HG03280 (cell line): ENCODE results near the gene CWC22.
"Not testable (repeated sequence)": the region's sequence is repeated elsewhere in the genome, so short reads cannot be mapped to it uniquely, and the experiment has no call there.

Experiments
- ATAC-seq: cut with Tn5 transposase; IDR thresholded peaks from one replicate; pipeline ENCODE4 v1.9.1; 2021; ENCODE audit warnings: mild to moderate bottlenecking, moderate library complexity; ENCODE audit not compliant: unreplicated experiment

The CWC22 gene

GRCh38 chr2:179952658-179953057 is 54.4 kb downstream of the CWC22 start:
- no peak for ATAC-seq

DNA sequence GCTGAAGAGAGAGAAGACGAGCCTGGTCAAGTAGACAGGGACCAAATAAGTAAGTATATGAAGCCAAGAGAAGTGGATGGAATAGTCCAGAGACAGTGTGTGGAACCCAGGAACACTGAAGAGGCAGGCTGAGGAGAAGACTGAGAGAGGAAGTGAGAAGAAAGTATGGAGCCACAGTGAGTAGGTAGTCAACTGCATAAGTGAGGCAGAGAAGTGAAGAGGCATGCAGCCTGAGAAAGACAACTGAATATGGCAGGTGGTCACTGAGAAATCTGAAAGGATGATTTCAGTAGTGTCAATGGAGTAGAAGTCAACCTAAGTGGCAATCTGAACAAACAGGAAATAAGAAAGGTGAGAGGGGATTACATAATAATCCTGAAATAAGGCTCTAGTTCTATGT is 55.4 kb downstream of the CWC22 start:
- ATAC-seq = peak; percentile 67

DNA sequence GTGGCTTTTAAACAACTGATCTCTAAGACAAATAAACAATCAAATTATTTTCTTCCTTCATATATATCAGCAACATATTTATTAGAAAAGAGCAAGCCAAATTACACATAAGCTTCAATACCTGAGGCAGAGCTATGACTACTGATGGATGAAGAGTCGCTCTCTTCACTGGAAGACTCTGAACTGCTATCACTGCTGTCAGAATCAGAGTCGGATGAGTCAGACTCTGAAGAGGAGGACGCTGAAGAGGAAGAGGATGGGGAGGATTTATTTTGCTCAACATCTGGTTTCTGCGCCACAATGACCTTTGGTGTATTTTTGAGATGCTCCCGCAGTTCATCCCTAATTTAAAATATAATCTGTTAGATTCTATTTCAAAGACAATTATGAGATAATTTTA is 56.7 kb downstream of the CWC22 start:
- ATAC-seq = no peak

DNA sequence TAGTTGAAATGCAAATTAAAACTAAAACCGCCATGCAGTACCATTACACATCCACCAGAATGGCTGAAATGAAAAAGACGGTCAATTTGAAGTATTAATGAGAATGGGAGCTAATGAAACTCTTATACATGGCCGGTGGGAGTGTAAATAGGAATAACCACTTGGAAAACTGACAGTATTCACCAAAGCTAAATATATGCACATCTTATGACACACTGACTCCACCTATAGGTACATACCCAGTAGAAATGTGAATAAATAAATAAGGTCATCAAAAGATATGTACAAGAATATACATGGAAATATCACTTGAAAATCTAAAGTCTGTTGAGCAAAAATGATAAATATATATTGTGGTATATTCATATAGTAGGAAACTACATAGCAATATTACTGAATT is 57.7 kb downstream of the CWC22 start:
- no peak for ATAC-seq

- no peak for ATAC-seq
These were observed 59.0 kb downstream of the CWC22 start for GRCh38 chr2:179948058-179948457.

DNA sequence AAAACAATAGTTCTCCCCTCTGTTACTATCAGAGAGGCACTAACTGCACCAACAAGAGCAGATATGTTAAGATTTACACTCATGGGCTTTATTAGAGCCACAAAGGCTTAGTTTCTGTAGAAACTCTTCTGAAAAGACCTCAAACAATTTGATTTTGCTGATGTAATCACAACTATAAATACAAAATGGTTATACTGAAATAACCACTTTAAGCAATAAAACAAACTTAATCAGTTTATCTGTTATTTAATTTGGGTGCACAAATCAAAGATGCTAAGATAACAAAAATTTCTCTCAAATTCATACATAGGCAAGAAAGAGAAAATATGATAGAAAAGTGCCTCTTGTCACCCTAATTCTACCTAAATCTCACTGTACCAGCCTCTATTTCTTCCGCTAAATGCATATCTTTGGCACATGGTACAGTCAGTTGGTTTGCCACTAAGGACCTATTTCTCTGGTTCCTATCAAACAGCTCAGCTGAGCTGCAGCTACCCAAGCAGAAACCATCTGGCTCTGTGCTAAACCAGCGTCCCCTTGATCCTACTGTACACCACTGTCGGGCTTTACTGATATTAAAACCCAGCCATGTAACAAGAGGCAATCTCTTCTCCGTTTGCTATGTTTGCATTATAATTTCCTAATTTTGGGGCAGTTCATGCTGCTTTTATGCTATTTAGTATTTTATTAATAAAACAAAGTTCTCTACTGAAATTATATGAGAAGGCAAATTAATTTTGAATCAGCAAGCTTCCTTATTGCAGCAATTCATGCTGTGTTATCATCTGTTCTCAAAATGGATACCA is 60.1 kb downstream of the CWC22 start:
- no peak for ATAC-seq

GRCh38 chr2:179946346-179946745 is 60.8 kb downstream of the CWC22 start:
- ATAC-seq = no peak

DNA sequence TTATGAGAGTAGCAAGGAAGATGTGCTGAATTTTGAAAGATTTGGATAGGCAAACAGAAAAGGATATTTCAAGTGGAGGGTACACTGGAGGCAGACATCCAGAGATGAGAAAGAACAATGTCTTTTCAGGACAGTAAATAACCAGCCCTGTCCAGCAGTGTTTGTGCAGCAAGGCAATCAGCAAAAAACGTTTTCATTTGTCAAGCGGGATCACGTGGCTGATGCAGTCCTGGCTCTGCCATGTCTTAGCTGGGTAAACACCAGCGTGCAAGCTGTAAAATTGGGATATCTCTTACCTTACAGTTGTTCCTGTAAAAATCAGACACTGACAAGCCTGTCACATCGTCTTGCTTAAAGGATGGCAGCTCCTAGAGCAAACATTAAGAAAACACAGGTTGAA is 67.8 kb downstream of the CWC22 start:
- no peak for ATAC-seq

GRCh38 chr2:179938026-179938425 is 69.1 kb downstream of the CWC22 start:
- no peak for ATAC-seq

DNA sequence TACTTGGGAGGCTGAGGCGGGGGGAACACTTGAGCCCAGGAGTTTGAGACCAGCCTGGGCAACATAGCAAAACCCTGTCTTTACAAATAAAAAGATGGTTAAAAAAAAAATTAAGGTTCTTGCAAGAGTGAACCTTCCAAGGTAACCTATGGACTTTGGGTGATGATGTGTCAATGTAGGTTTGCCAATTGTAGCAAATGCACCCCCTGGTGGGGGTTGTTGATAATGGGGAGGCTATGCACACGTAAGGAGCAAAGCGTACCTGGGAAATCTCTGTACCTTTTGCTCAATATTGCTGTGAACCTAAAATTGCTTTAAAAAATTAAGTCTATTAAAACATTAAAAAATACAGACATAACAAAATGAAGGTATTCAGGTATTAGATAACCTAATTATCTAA is 70.4 kb downstream of the CWC22 start:
- peak; percentile 63 for ATAC-seq

- no peak for ATAC-seq
These were observed 71.0 kb downstream of the CWC22 start for GRCh38 chr2:179936141-179936540.

- no peak for ATAC-seq
These were observed 74.3 kb downstream of the CWC22 start for GRCh38 chr2:179932786-179933185.

DNA sequence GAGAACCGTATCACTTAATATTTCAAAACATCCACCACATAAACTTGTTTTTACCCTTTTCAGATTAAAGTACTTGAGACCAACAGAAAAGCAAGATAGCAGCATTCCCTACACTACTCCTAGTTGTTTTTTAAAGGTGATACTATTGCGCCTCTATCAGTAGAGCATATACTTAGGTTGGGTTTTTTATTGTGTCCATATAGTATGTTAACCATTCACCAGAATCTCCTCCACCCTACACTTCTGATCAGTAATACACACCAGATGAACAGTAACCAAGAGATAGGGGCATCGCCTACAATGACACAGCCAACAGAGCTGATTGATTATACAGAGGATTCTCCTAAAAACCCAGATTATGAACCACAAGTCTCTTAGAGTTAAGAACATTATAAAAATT is 75.6 kb downstream of the CWC22 start:
- no peak for ATAC-seq

GRCh38 chr2:179929997-179930396 is 77.1 kb downstream of the CWC22 start:
- ATAC-seq = not testable (repeated sequence)

GRCh38 chr2:179927041-179927440 is 80.1 kb downstream of the CWC22 start:
- ATAC-seq = no peak

GRCh38 chr2:179925713-179926112 is 81.4 kb downstream of the CWC22 start:
- no peak for ATAC-seq

DNA sequence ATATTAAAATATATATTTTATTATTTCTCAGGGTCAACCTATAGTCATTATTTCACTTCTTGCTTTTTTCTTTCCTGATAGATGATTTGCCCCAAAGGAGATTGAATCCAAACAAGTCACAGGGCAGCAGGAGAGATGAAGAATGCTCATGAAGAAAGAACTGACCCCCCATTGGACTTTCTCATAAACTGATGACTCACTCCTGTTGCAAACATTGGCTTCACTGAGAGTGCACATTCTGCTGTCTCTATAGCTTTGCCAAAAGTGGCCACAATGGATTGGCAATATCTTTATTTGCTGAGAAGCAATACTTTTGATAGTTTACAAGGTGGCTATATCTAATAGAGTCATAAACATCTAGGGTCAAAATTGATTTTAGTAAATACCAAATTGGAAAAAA is 89.8 kb downstream of the CWC22 start:
- no peak for ATAC-seq

- no peak for ATAC-seq
These were observed 91.6 kb downstream of the CWC22 start for GRCh38 chr2:179915395-179915992.

DNA sequence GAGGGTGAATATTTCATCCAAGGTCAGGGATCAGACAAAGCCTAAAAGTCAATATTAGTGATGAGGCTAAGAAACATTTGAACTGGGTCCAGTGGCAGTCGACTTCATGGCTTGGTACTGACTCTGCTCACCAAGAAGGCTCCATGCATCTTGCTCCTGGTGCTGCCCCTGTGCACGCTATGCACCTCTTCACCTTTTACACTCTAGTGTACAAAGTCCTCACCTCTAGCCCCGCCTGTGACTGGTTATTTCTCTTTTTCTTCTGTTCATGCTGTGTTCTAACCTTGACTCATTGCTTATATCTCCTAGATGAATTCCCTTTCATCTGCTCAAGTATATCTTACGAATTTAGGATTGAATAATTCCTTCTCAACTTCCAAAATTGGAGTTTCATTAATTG is 93.3 kb downstream of the CWC22 start:
- ATAC-seq = no peak

GRCh38 chr2:179911569-179911968 is 95.5 kb downstream of the CWC22 start:
- no peak for ATAC-seq

GRCh38 chr2:179910735-179911113 is 96.4 kb downstream of the CWC22 start:
- ATAC-seq = no peak

- ATAC-seq = no peak
These were observed 97.0 kb downstream of the CWC22 start for GRCh38 chr2:179909845-179910734.
